ENCODE measurements around the gene TNRC6B. TPM values are rescaled to one million over a fixed set of nuclear protein-coding genes. Genes with fewer than 3 reads are reported as not detected.
"Not testable (repeated sequence)": the region's sequence is repeated elsewhere in the genome, so short reads cannot be mapped to it uniquely, and the experiment has no call there.

Gene TNRC6B
- total RNA-seq, 1 donor from 2014 or later, result 49.3 TPM

GRCh38 chr22:40376149-40376548 lies 198.4 kb downstream of the TNRC6B start:
- intact Hi-C loops (cut with micrococcal nuclease), result no loop called here
- ATAC-seq, result no peak

GRCh38 chr22:40377931-40378330 lies 200.2 kb downstream of the TNRC6B start:
- intact Hi-C loops (cut with micrococcal nuclease), result no loop called here
- ATAC-seq (no peak), DNase-seq (no peak)

More at GRCh38 chr22:40376149-40376548, 198.4 kb downstream of the TNRC6B start:
- no peak for DNase-seq

- intact Hi-C loops (cut with micrococcal nuclease); DNase-seq; ATAC-seq: not testable (repeated sequence)
Observed at GRCh38 chr22:40378448-40378847, 200.7 kb downstream of the TNRC6B start.

GRCh38 chr22:40381461-40381860 lies 203.7 kb downstream of the TNRC6B start:
- intact Hi-C loops (cut with micrococcal nuclease), result no loop called here
- DNase-seq (no peak), ATAC-seq (no peak)

- peak; percentile 33 for ATAC-seq
- no peak for DNase-seq
- intact Hi-C loops (cut with micrococcal nuclease), result no loop called here
Observed at GRCh38 chr22:40383905-40384304, 206.2 kb downstream of the TNRC6B start.

- DNase-seq (no peak), ATAC-seq (no peak)
- intact Hi-C loops (cut with micrococcal nuclease), result no loop called here
Observed at GRCh38 chr22:40385036-40385782, 207.5 kb downstream of the TNRC6B start.

Other genes starting within 250 kb of the TNRC6B start
- gene TMA7B, start 217.5 kb upstream of the TNRC6B start, total RNA-seq, result not detected
- gene FAM83F, start 183.0 kb upstream of the TNRC6B start, total RNA-seq, result 5.2 TPM
- 56.6 TPM for gene ADSL, start 168.6 kb downstream of the TNRC6B start, total RNA-seq
- 40.8 TPM for gene SGSM3, start 192.7 kb downstream of the TNRC6B start, total RNA-seq